HepG2 (cell line): Measurements from ENCODE around the gene TTC24. TPM values are rescaled to one million over a fixed set of nuclear protein-coding genes. Genes with fewer than 3 reads are reported as not detected.

Experiments
- ATF6 ChIP-seq: sonication (generic); formaldehyde crosslinking; conservative IDR thresholded peaks from 2 replicates; pipeline ENCODE4 v1.4.0; 2020; ENCODE audit warnings: missing genetic modification reagents
- ATF7-NPFF ChIP-seq: sonication (generic); formaldehyde crosslinking; IDR thresholded peaks from 2 replicates; pipeline ENCODE4 v1.8.1; 2023; ENCODE audit warnings: mild to moderate bottlenecking, low read depth, missing genetic modification reagents, moderate library complexity
- EEA1 ChIP-seq: sonication (generic); formaldehyde crosslinking; IDR thresholded peaks from 2 replicates; pipeline ENCODE4 v1.5.1; 2020; ENCODE audit warnings: mild to moderate bottlenecking, missing genetic modification reagents, borderline replicate concordance
- MTF1 ChIP-seq: sonication (generic); formaldehyde crosslinking; IDR thresholded peaks from 2 replicates; pipeline ENCODE4 v1.5.0; 2020; ENCODE audit warnings: missing genetic modification reagents
- MYC ChIP-seq: sonication (generic); formaldehyde crosslinking; IDR thresholded peaks from 2 replicates; pipeline ENCODE4 v1.9.0; 2021; ENCODE audit warnings: missing genetic modification reagents, borderline replicate concordance
- PBX2 ChIP-seq: IDR thresholded peaks from 2 replicates; pipeline ENCODE4 v1.6.1; 2016; ENCODE audit warnings: control low read depth
- RXRA ChIP-seq: sonication (generic); formaldehyde crosslinking; IDR thresholded peaks from 2 replicates; pipeline ENCODE4 v1.5.1; 2020; ENCODE audit warnings: missing genetic modification reagents
- RXRB ChIP-seq: IDR thresholded peaks from 2 replicates; pipeline ENCODE4 v1.6.1; 2016; ENCODE audit warnings: borderline replicate concordance, missing genetic modification reagents, missing compliant biosample characterization
- SAP130 ChIP-seq: IDR thresholded peaks from 2 replicates; pipeline ENCODE4 v1.6.1; 2016; ENCODE audit warnings: low read depth
- SATB2 ChIP-seq: sonication (generic); formaldehyde crosslinking; IDR thresholded peaks from 2 replicates; pipeline ENCODE4 v1.5.0; 2020; ENCODE audit warnings: missing genetic modification reagents
- U2AF2 ChIP-seq: fragments of 200-400 bp; formaldehyde crosslinking; IDR thresholded peaks from 2 replicates; pipeline ENCODE4 v1.6.1; 2017; ENCODE audit warnings: low read depth, mild to moderate bottlenecking, low read length
- YEATS2 ChIP-seq: sonication (generic); formaldehyde crosslinking; IDR thresholded peaks from 2 replicates; pipeline ENCODE4 v1.4.0; 2020; ENCODE audit warnings: missing genetic modification reagents, borderline replicate concordance
- ZBTB26 ChIP-seq: IDR thresholded peaks from 2 replicates; pipeline ENCODE4 v1.6.1; 2016; ENCODE audit warnings: missing compliant biosample characterization, missing genetic modification reagents, borderline replicate concordance
- ZFY ChIP-seq: sonication (generic); formaldehyde crosslinking; IDR thresholded peaks from 2 replicates; pipeline ENCODE4 v1.4.0; 2020; ENCODE audit warnings: missing genetic modification reagents
- ZMYM2 ChIP-seq: sonication (generic); formaldehyde crosslinking; IDR thresholded peaks from 2 replicates; pipeline ENCODE4 v1.8.0; 2022; ENCODE audit warnings: mild to moderate bottlenecking, missing genetic modification reagents
- ZNF30 ChIP-seq: sonication (generic); formaldehyde crosslinking; IDR thresholded peaks from 2 replicates; pipeline ENCODE4 v1.5.0; 2020; ENCODE audit warnings: mild to moderate bottlenecking, missing genetic modification reagents
- ZNF343 ChIP-seq: sonication (generic); formaldehyde crosslinking; IDR thresholded peaks from 2 replicates; pipeline ENCODE4 v1.4.0; 2020; ENCODE audit warnings: mild to moderate bottlenecking, missing genetic modification reagents
- ZNF552 ChIP-seq: sonication (generic); formaldehyde crosslinking; IDR thresholded peaks from 2 replicates; pipeline ENCODE4 v1.9.0; 2022; ENCODE audit warnings: missing genetic modification reagents, mild to moderate bottlenecking, borderline replicate concordance
- ZNF616 ChIP-seq: sonication (generic); formaldehyde crosslinking; IDR thresholded peaks from 2 replicates; pipeline ENCODE4 v1.5.0; 2020; ENCODE audit warnings: low read depth, mild to moderate bottlenecking, missing genetic modification reagents
- polyA plus RNA-seq, 8 experiments: library from polyadenylated mRNA; depleted of rRNA in 3 of 8; stranded (reverse) in 7 of 8; unstranded in 1 of 8; fragments of >200 nt; fragmentation: Illumina TruSeq in 4 of 8; extraction: Trizol in 4 of 8; gene quantifications; 2 replicates each; pipeline versions ENCODE4 v1.2.1 to v1.2.3, GENCODE V29; 2011 to 2016; ENCODE audit warnings: low read depth in 4 of 8, missing spikeins in 1 of 8, mixed read lengths in 1 of 8; ENCODE audit not compliant: insufficient read depth in 1 of 8
- total RNA-seq, 5 experiments: library from RNA; depleted of rRNA; stranded (reverse); fragments of >200 nt; fragmentation: Illumina TruSeq; extraction: Trizol; gene quantifications; 2 replicates each; pipeline ENCODE4 v1.2.3, GENCODE V29; 2016; ENCODE audit warnings: low read depth in 1 of 5
- TF ChIP-seq, protein P1 (sequence below): IDR thresholded peaks from 2 replicates; pipeline ENCODE4 v1.6.1; 2016; ENCODE audit warnings: mild to moderate bottlenecking, missing biosample characterization, missing genetic modification reagents
- TF ChIP-seq, protein P2 (sequence below): sonication (generic); formaldehyde crosslinking; IDR thresholded peaks from 2 replicates; pipeline ENCODE4 v1.5.1; 2020; ENCODE audit warnings: mild to moderate bottlenecking, missing genetic modification reagents, moderate library complexity

TTC24 gene
- total and polyA plus RNA-seq, 2 of the 13 experiments (the other 11 are each of a cell fraction or from before 2014, with no cell fraction given), result 0.13 to 0.18 TPM

GRCh38 chr1:156591432-156592157 lies 12.1 kb downstream of the TTC24 start, which contains the start of gene NAXE (continued):
- TF ChIP-seq SATB2, result no peak
- no peak for TF ChIP-seq U2AF2
- 0 out of 2 replicates have a peak, but pooled peaks have one; percentile 35 for TF ChIP-seq ZNF552 (CRISPR knock-in tag)
- TF ChIP-seq ZFY (CRISPR knock-in tag), result peak; percentile 95
- peak; percentile 86; the same call in 1 of the 2 replicates for TF ChIP-seq EEA1 (CRISPR knock-in tag)
- peak; percentile 85 for TF ChIP-seq MYC (CRISPR knock-in tag)
- TF ChIP-seq MTF1 (CRISPR knock-in tag), result no peak
- TF ChIP-seq, protein P1, sequence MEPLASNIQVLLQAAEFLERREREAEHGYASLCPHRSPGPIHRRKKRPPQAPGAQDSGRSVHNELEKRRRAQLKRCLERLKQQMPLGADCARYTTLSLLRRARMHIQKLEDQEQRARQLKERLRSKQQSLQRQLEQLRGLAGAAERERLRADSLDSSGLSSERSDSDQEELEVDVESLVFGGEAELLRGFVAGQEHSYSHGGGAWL, result peak; percentile 44; the same call in 1 of the 2 replicates
- peak; percentile 52 for TF ChIP-seq RXRA
- peak; percentile 61; the same call in 1 of the 2 replicates for TF ChIP-seq ZNF343 (CRISPR knock-in tag)
- no peak for TF ChIP-seq ATF6 (CRISPR knock-in tag)
- no peak for TF ChIP-seq ZMYM2
- TF ChIP-seq YEATS2, result peak; percentile 61; the same call in 1 of the 2 replicates
- TF ChIP-seq ZNF30, result 0 out of 2 replicates have a peak, but pooled peaks have one; percentile 19
- TF ChIP-seq SAP130, result peak; percentile 79
- TF ChIP-seq ATF7-NPFF, result peak; percentile 84; the same call in 1 of the 2 replicates
- no peak for TF ChIP-seq ZBTB26 (CRISPR knock-in tag)
- TF ChIP-seq RXRB (CRISPR knock-in tag), result peak; percentile 10; the same call in 1 of the 2 replicates
- TF ChIP-seq, protein P2, sequence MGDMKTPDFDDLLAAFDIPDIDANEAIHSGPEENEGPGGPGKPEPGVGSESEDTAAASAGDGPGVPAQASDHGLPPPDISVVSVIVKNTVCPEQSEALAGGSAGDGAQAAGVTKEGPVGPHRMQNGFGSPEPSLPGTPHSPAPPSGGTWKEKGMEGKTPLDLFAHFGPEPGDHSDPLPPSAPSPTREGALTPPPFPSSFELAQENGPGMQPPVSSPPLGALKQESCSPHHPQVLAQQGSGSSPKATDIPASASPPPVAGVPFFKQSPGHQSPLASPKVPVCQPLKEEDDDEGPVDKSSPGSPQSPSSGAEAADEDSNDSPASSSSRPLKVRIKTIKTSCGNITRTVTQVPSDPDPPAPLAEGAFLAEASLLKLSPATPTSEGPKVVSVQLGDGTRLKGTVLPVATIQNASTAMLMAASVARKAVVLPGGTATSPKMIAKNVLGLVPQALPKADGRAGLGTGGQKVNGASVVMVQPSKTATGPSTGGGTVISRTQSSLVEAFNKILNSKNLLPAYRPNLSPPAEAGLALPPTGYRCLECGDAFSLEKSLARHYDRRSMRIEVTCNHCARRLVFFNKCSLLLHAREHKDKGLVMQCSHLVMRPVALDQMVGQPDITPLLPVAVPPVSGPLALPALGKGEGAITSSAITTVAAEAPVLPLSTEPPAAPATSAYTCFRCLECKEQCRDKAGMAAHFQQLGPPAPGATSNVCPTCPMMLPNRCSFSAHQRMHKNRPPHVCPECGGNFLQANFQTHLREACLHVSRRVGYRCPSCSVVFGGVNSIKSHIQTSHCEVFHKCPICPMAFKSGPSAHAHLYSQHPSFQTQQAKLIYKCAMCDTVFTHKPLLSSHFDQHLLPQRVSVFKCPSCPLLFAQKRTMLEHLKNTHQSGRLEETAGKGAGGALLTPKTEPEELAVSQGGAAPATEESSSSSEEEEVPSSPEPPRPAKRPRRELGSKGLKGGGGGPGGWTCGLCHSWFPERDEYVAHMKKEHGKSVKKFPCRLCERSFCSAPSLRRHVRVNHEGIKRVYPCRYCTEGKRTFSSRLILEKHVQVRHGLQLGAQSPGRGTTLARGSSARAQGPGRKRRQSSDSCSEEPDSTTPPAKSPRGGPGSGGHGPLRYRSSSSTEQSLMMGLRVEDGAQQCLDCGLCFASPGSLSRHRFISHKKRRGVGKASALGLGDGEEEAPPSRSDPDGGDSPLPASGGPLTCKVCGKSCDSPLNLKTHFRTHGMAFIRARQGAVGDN (CRISPR knock-in tag), result peak; percentile 91
- TF ChIP-seq ZNF616 (CRISPR knock-in tag), result peak; percentile 54; the same call in 1 of the 2 replicates
- TF ChIP-seq PBX2, result no peak
